Heart left ventricle (tissue), 16 donors: ENCODE data around the gene ZBTB46. TPM values are rescaled to one million over a fixed set of nuclear protein-coding genes. Genes with fewer than 3 reads are reported as not detected.

ENCODE experiments used
- ATAC-seq, 4 donors: fragments of 200-7000 bp; cut with Tn5 transposase; one replicate each; pipeline ENCODE4 v1.9.1; 2020 to 2022; ENCODE audit warnings: moderate library complexity in 4 of 4, mild to moderate bottlenecking in 3 of 4, moderate number of reproducible peaks in 1 of 4
- DNase-seq, 5 donors: peaks; one replicate each; pipeline ENCODE4 v3.0.0-alpha.2; 2020
- H3K27ac ChIP-seq, 12 donors: fragments of 200-600 bp; sonication (generic) in 4 of 12; one replicate each; pipeline versions ENCODE4 v1.5.0 to v1.8.0; 2016 to 2022; ENCODE audit warnings: mild to moderate bottlenecking in 2 of 12
- H3K27me3 ChIP-seq, 9 donors: fragments of 200-600 bp; sonication (generic) in 2 of 9; one replicate each; pipeline versions ENCODE4 v1.5.1 to v1.8.0; 2016 to 2022; ENCODE audit warnings: mild to moderate bottlenecking in 3 of 9
- H3K36me3 ChIP-seq, 9 donors: fragments of 200-600 bp; sonication (generic) in 2 of 9; one replicate each; pipeline versions ENCODE4 v1.5.0 to v1.8.0; 2018 to 2022; ENCODE audit warnings: mild to moderate bottlenecking in 2 of 9
- H3K4me1 ChIP-seq, 12 donors: fragments of 200-600 bp; sonication (generic) in 4 of 12; one replicate each; pipeline versions ENCODE4 v1.5.0 to v1.8.0; 2016 to 2022; ENCODE audit warnings: mild to moderate bottlenecking in 3 of 12
- H3K4me3 ChIP-seq, 12 donors: fragments of 200-600 bp; sonication (generic) in 4 of 12; one replicate each; pipeline versions ENCODE4 v1.5.0 to v1.8.0; 2017 to 2022; ENCODE audit warnings: mild to moderate bottlenecking in 9 of 12, moderate library complexity in 4 of 12
- H3K9me3 ChIP-seq, 12 donors: fragments of 200-600 bp; sonication (generic) in 4 of 12; one replicate each; pipeline versions ENCODE4 v1.5.0 to v1.8.0; 2016 to 2022; ENCODE audit warnings: mild to moderate bottlenecking in 1 of 12
- CTCF ChIP-seq, 12 donors: fragments of 200-600 bp; sonication (generic) in 4 of 12; IDR thresholded peaks; one replicate each; pipeline versions ENCODE4 v1.5.0 to v1.8.0; 2018 to 2022; ENCODE audit warnings: antibody characterized with exemption in 12 of 12, mild to moderate bottlenecking in 5 of 12
- POLR2A ChIP-seq, 2 donors: fragments of 450-650 bp; IDR thresholded peaks; one replicate each; pipeline ENCODE4 v1.6.1; 2017; ENCODE audit warnings: antibody characterized with exemption in 2 of 2, mild to moderate bottlenecking in 2 of 2, moderate library complexity in 2 of 2
- WGBS, 4 donors: extraction: QIAGEN DNeasy Blood & Tissue Kit in 2 of 4; methylation state at CpG; one replicate each; pipeline versions ENCODE4 v1.1.5 to v1.1.7; 2013 to 2018; 5-methylcytosine and 5-hydroxymethylcytosine counted together
- intact Hi-C, 10 donors: fragments of 100-400 bp; cut with DNase I; formaldehyde crosslinking; loops; one replicate each; pipeline versions ENCODE4 v1.11.1 to v1.14.2; 2022
- polyA plus RNA-seq, 2 donors: library from polyadenylated mRNA; stranded (reverse); fragments of 200-250 nt; gene quantifications; one replicate each; pipeline ENCODE4 v1.2.3, GENCODE V29; 2013
- total RNA-seq, 9 donors: library from RNA; depleted of rRNA in 2 of 9; stranded (reverse); fragments of >200 nt in 2 of 9; fragmentation: NEBNext Ultra II Directional in 3 of 9; extraction: Animal tissue kit (Norgen Biotek cat#: 25700) in 3 of 9; gene quantifications; one replicate each; pipeline versions ENCODE4 v1.1.0 to v1.2.4, GENCODE V29; 2016 to 2023
- donor health status: ischemic (EF 13 %, LVEDD 7.1; RV severe dilation, severe dysfunction).
- donor health status: healthy with polysubstance abuse.
- donor health status: DM: no; HTN: yes; CAD: no.
- donor health status: DM: no; HTN: no; CAD: no.
- donor health status: ischemic (EF 25% LVEDD 6.9; RV normal size, moderate dysfunction).
- donor health status: ischemic (EF 25% LVEDD 5.7; RV mildly dilated, moderate dysfunction).
- donor health status: healthy.
- donor health status: DM: yes; HTN: yes; CAD: no.
- donor health status: ischemic (EF 35%, LVEDD 5.7; RV mildly dilated, moderate dysfunction).
- donor health status: nonischemic (EF 11% LVEDD 7.7; RV severe dilation, severe dysfunction).
- donor health status: DM: yes; HTN: yes; CAD: no.
- donor health status: PGD.
- donor health status: ischemic (EF 29% LVEDD 5.4; RV normal size, mild dysfunction).
- donor health status: nonischemic (EF 23%, LVEDD 6.1; RV moderate dilation, normal function).

The ZBTB46 gene
- total and polyA plus RNA-seq, 11 donors, result 6.6 to 27.4 (median 14.3) TPM

GRCh38 chr20:63709149-63709527 lies 121.9 kb downstream of the ZBTB46 start:
- Histone ChIP-seq H3K4me3 (peak overlapping the region in 7 of 12 donors; percentile 65 to 94 (median 87)), H3K9me3 (peaks cover 0 to 13% (median 0%) of the 10 kb centered on the region in 12 donors), H3K27ac (no peak overlapping the region), H3K27me3 (no peaks in the 10 kb centered on the region), H3K4me1 (peaks cover 3 to 42% (median 25%) of the 10 kb centered on the region in 12 donors), H3K36me3 (peaks cover 0 to 82% (median 65%) of the 10 kb centered on the region in 9 donors)
- WGBS, 4 donors, result 89 to 91% (median 90%) methylated on average over 17 of the region's 17 CpGs
- DNase-seq, result no peak
- intact Hi-C loops, result loop anchor here in 1 of 10 donors (5.0 kb wide), 1 partner anchor 153 kb away; the partner anchor contains the start of gene ABHD16B
- TF ChIP-seq POLR2A (IDR thresholded peaks at IDR 0.05), result no peak
- no peak for TF ChIP-seq CTCF (IDR thresholded peaks at IDR 0.05)
- ATAC-seq, result no peak

DNA sequence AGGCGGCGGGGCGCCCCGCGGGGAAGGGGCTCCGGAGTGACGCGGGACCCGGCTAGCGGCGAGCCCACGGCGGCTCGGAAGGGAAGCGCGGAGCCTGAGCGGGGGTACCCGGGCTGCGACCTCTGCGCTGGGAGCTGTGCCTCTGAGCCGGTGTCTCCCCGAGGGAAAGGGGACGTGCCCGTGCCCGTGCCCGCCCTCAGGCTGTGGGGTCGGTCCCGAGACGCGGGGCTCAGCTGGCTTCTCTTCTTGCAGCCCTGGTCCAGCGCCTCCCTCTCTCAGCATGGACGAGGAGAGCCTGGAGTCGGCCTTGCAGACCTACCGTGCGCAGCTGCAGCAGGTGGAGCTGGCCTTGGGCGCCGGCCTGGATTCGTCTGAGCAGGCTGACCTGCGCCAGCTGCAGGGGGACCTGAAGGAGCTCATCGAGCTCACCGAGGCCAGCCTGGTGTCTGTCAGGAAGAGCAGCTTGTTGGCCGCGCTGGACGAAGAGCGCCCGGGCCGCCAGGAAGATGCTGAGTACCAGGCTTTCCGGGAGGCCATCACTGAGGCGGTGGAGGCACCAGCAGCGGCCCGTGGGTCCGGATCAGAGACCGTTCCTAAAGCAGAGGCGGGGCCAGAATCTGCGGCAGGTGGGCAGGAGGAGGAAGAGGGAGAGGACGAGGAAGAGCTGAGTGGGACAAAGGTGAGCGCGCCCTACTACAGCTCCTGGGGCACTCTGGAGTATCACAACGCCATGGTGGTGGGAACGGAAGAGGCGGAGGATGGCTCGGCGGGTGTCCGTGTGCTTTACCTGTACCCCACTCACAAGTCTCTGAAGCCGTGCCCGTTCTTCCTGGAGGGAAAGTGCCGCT lies 122.5 kb downstream of the ZBTB46 start:
- H3K9me3 ChIP-seq, result peaks cover 0 to 9% (median 0%) of the 10 kb centered on the region in 12 donors
- 21 to 33% (median 23%) methylated on average over 50 to 67 of the region's 67 CpGs for WGBS, 4 donors
- ATAC-seq, result no peak

GRCh38 chr20:63707558-63708300 lies 123.3 kb downstream of the ZBTB46 start, which contains the start of the genes ARFRP1 and ZGPAT:
ARFRP1 (minus strand) TSS chr20:63707976; CDS start chr20:63707091, 885 bp downstream.
ZGPAT (plus strand) TSS chr20:63708039; CDS start chr20:63708581, 542 bp downstream.
- peak; percentile 90 to 96 (median 93) for DNase-seq
- no peaks in the 10 kb centered on the region for H3K27me3 ChIP-seq
- WGBS, 4 donors, result 0 to 1% (median 1%) methylated on average over 42 to 98 of the region's 98 CpGs
- H3K27ac ChIP-seq, result peak within 1 kb of the TSS; percentile 76 to 97 (median 94)
- intact Hi-C loops, result loop anchor here in 1 of 10 donors (5.0 kb wide), 1 partner anchor 155 kb away; the partner anchor contains the start of gene ABHD16B
- H3K4me3 ChIP-seq, result peak within 1 kb of the TSS; percentile 53 to 98 (median 87)
- peaks cover 3 to 42% (median 25%) of the 10 kb centered on the region in 12 donors for H3K4me1 ChIP-seq
- peaks cover 0 to 74% (median 66%) of the 10 kb centered on the region in 9 donors for H3K36me3 ChIP-seq
- TF ChIP-seq CTCF (IDR thresholded peaks at IDR 0.05), result peak in 1 of 12 donors; percentile 8
- peak in 1 of 2 donors; percentile 72 for TF ChIP-seq POLR2A (IDR thresholded peaks at IDR 0.05)
- peaks cover 0 to 9% (median 0%) of the 10 kb centered on the region in 12 donors for H3K9me3 ChIP-seq
- ATAC-seq, result peak; percentile 88 to 96 (median 96)

More for the DNA sequence above, 122.5 kb downstream of the ZBTB46 start:
- DNase-seq, result peak in 2 of 5 donors; percentile 12 to 32
- peaks cover 0 to 82% (median 69%) of the 10 kb centered on the region in 9 donors for H3K36me3 ChIP-seq
- intact Hi-C loops, result loop anchor here in 1 of 10 donors (5.0 kb wide), 1 partner anchor 154 kb away; the partner anchor contains the start of gene ABHD16B
- no peak for TF ChIP-seq CTCF (IDR thresholded peaks at IDR 0.05)
- TF ChIP-seq POLR2A (IDR thresholded peaks at IDR 0.05), result no peak
- H3K27me3 ChIP-seq, result no peaks in the 10 kb centered on the region
- H3K4me1 ChIP-seq, result peaks cover 3 to 42% (median 25%) of the 10 kb centered on the region in 12 donors
- peak overlapping the region; percentile 76 to 97 (median 94) for H3K27ac ChIP-seq
- peak overlapping the region; percentile 53 to 98 (median 87) for H3K4me3 ChIP-seq
